Vagina (tissue), 2 donors: ENCODE data around the gene DDX60. TPM values are rescaled to one million over a fixed set of nuclear protein-coding genes. Genes with fewer than 3 reads are reported as not detected.

ENCODE experiments used
- DNase-seq, 2 donors: peaks; one replicate each; pipeline ENCODE4 v3.0.0-alpha.2; 2017; ENCODE audit errors: extremely low spot score in 2 of 2
- H3K27ac ChIP-seq: fragments of 200-600 bp; sonication (generic); one replicate; pipeline ENCODE4 v1.5.1; 2019
- H3K27me3 ChIP-seq: fragments of 200-600 bp; sonication (generic); one replicate; pipeline ENCODE4 v1.5.1; 2019
- H3K36me3 ChIP-seq, 2 donors: fragments of 200-600 bp; sonication (generic); one replicate each; pipeline ENCODE4 v1.5.1; 2017 to 2019
- H3K4me1 ChIP-seq: fragments of 200-600 bp; sonication (generic); one replicate; pipeline ENCODE4 v1.5.1; 2019
- H3K4me3 ChIP-seq, 2 donors: fragments of 200-600 bp; sonication (generic); 1 replicate in 1 of 2; 2 replicates in 1 of 2; pipeline ENCODE4 v1.5.1; 2016 to 2019
- H3K9me3 ChIP-seq: fragments of 200-600 bp; sonication (generic); one replicate; pipeline ENCODE4 v1.5.1; 2019
- POLR2A ChIP-seq, 2 donors: fragments of 450-650 bp; IDR thresholded peaks; one replicate each; pipeline ENCODE4 v1.6.1; 2017; ENCODE audit warnings: antibody characterized with exemption in 2 of 2, mild to moderate bottlenecking in 2 of 2, moderate library complexity in 2 of 2
- POLR2AphosphoS5 ChIP-seq, 2 donors: sonication (generic); formaldehyde crosslinking; IDR thresholded peaks; one replicate each; pipeline ENCODE4 v1.9.0; 2017; ENCODE audit warnings: antibody characterized with exemption in 2 of 2, mild to moderate bottlenecking in 2 of 2, low read depth in 1 of 2; ENCODE audit not compliant: insufficient read depth in 1 of 2
- intact Hi-C: fragments of 100-400 bp; cut with DNase I; formaldehyde crosslinking; loops from one replicate; pipeline ENCODE4 v1.15.1; 2023
- total RNA-seq: library from RNA; depleted of rRNA; stranded (reverse); fragments of >200 nt; gene quantifications from one replicate; pipeline ENCODE4 v1.2.3, GENCODE V29; 2016
- TF ChIP-seq, protein P1 (sequence below), 3 experiments: fragments of 450-650 bp in 2 of 3; fragments of 200-600 bp in 1 of 3; sonication (generic) in 1 of 3; IDR thresholded peaks; one replicate each; pipeline ENCODE4 v1.5.1; 2017 to 2019; ENCODE audit warnings: antibody characterized with exemption in 3 of 3, mild to moderate bottlenecking in 2 of 3, moderate library complexity in 2 of 3

The DDX60 gene
- total RNA-seq, 1 donor from 2014 or later: 7.4 TPM

DNA sequence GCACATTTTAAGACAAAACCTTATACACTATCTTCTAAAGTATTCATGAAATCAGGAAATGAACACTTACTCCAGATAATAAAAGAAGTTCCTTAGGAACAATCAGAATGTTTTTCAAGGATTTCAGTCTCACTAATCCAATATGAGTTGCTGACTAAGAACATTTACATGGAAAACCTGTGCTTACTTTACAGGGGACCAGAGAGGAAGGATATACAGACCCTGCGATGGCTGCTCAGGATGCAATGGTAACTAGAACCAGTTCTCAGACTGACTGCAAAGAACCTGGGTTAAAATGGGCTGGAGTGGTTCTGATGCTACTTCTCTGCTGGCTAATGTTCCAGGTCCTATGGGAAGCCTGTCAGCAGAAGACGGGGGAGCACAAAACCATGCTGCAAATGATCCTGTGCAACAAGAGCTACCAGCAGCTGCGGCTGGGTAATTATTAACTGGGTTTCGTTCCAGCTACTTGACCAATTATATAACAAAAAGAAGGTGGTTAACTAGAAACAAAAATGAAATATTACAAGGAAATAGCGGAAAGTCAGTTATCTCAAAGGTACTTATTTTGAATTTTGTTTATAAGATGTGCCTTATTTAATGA lies 140.9 kb downstream of the DDX60 start:
- no peaks in the 10 kb centered on the region for H3K27me3 ChIP-seq

DNA sequence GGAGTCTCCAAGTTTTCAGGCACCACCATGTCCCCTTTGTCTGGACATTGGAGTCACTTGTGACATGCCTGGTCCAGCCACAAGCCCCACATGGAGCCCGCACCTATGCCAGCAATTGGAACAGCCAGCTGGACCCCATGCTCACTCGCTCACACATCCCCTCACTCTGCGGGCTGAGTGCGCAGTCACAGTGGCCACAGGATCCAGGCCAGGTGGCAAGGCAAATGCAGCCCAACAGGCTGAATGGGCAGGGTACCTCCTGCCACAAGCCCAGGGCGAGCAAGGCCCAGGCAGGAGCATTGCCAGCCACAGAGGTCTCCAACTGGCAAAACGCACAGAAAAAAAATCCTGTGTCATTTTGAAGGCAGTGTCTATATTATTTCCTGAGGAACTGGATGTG lies 144.2 kb downstream of the DDX60 start:
- no peak for DNase-seq
- Histone ChIP-seq H3K36me3 (no peaks in the 10 kb centered on the region), H3K4me3 (no peak overlapping the region), H3K4me1 (no peaks in the 10 kb centered on the region), H3K27me3 (no peaks in the 10 kb centered on the region), H3K9me3 (no peaks in the 10 kb centered on the region), H3K27ac (no peak overlapping the region)
- TF ChIP-seq POLR2AphosphoS5 (IDR thresholded peaks at IDR 0.05; ENCODE audit: insufficient read depth in 1 of 2, low read depth in 1 of 2): no peak
- TF ChIP-seq POLR2A (IDR thresholded peaks at IDR 0.05): no peak
- TF ChIP-seq, protein P1, sequence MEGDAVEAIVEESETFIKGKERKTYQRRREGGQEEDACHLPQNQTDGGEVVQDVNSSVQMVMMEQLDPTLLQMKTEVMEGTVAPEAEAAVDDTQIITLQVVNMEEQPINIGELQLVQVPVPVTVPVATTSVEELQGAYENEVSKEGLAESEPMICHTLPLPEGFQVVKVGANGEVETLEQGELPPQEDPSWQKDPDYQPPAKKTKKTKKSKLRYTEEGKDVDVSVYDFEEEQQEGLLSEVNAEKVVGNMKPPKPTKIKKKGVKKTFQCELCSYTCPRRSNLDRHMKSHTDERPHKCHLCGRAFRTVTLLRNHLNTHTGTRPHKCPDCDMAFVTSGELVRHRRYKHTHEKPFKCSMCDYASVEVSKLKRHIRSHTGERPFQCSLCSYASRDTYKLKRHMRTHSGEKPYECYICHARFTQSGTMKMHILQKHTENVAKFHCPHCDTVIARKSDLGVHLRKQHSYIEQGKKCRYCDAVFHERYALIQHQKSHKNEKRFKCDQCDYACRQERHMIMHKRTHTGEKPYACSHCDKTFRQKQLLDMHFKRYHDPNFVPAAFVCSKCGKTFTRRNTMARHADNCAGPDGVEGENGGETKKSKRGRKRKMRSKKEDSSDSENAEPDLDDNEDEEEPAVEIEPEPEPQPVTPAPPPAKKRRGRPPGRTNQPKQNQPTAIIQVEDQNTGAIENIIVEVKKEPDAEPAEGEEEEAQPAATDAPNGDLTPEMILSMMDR (IDR thresholded peaks at IDR 0.05): no peak
- intact Hi-C loops: no loop called here

More for the DNA sequence above, 140.9 kb downstream of the DDX60 start:
- Histone ChIP-seq H3K27ac (no peak overlapping the region), H3K36me3 (no peaks in the 10 kb centered on the region), H3K4me3 (no peak overlapping the region), H3K4me1 (no peaks in the 10 kb centered on the region), H3K9me3 (no peaks in the 10 kb centered on the region)
- intact Hi-C loops: no loop called here
- no peak for DNase-seq
- no peak for TF ChIP-seq POLR2AphosphoS5 (IDR thresholded peaks at IDR 0.05; ENCODE audit: insufficient read depth in 1 of 2, low read depth in 1 of 2)
- no peak for TF ChIP-seq POLR2A (IDR thresholded peaks at IDR 0.05)
- TF ChIP-seq, protein P1 (IDR thresholded peaks at IDR 0.05): no peak

DNA sequence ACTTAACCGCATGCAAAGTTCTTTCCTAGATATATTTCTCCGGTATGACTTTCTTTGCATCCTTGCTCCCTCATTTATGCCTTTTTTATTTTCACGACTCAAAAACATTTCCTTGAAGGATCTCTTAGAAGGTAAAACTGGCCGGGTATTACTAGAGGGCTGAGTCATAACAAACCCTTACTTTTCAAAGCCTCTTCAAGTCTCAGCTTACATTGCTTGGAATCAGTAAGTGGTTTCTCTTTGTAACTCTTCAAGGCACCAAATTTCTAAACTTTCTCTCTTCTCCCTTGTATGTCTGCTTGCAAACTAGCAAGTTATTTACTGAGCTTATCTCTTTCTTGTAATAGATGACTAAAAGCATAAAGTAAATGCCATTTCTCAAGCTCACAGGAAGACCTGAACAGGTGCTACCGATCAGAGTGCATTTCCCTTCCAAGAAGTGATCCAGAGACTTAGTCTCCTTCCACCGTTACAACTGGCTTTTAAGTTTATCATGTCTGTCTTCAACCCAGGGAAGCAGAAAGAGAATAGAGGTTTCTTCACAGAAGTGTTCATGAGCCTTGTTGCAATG lies 150.8 kb downstream of the DDX60 start:
- no peak for DNase-seq
- Histone ChIP-seq H3K4me3 (no peak overlapping the region), H3K27me3 (no peaks in the 10 kb centered on the region), H3K9me3 (no peaks in the 10 kb centered on the region), H3K27ac (no peak overlapping the region), H3K4me1 (no peaks in the 10 kb centered on the region), H3K36me3 (no peaks in the 10 kb centered on the region)
- TF ChIP-seq POLR2A (IDR thresholded peaks at IDR 0.05) (no peak), POLR2AphosphoS5 (IDR thresholded peaks at IDR 0.05; ENCODE audit: insufficient read depth in 1 of 2, low read depth in 1 of 2) (no peak)
- TF ChIP-seq, protein P1 (IDR thresholded peaks at IDR 0.05): no peak
- intact Hi-C loops: no loop called here

Other genes starting within 250 kb of the DDX60 start
- not detected for gene ANXA10, start 226.2 kb downstream of the DDX60 start, total RNA-seq
- gene DDX60L, start 161.7 kb upstream of the DDX60 start, total RNA-seq: 11.3 TPM
- 229 TPM for gene PALLD, start 178.3 kb upstream of the DDX60 start, total RNA-seq